ENCODE data around the gene IGSF21.

IGSF21 gene

GRCh38 chr1:18288722-18289121 is 181.1 kb downstream of the IGSF21 start:
- H2AFZ ChIP-seq (ENCODE audit: low read depth, low read length): no peak overlapping the region
- no peak overlapping the region for H3K4me2 ChIP-seq (ENCODE audit: low read length)
- H3K79me2 ChIP-seq (ENCODE audit: low read length): no peaks in the 10 kb centered on the region
- H3K9me3 ChIP-seq (ENCODE audit: insufficient read depth, low read length): no peaks in the 10 kb centered on the region
- H3K4me3 ChIP-seq (ENCODE audit: low read length): no peak overlapping the region
- H3K27me3 ChIP-seq (ENCODE audit: low read depth, low read length): peaks cover 5% of the 10 kb centered on the region; the same call in 1 of the 2 replicates
- peaks cover 6% of the 10 kb centered on the region; the same call in 1 of the 2 replicates for H3K4me1 ChIP-seq (ENCODE audit: low read length)
- no peak overlapping the region for H3K27ac ChIP-seq (ENCODE audit: low read length)
- no peaks in the 10 kb centered on the region for H3K36me3 ChIP-seq (replicated peaks; ENCODE audit: low read depth, low read length)
- H3K9ac ChIP-seq (ENCODE audit: low read length): no peak overlapping the region
- no peak for TF ChIP-seq CTCF (IDR thresholded peaks at IDR 0.05; ENCODE audit: low read depth, low read length)
- TF ChIP-seq EZH2phosphoT487 (IDR thresholded peaks at IDR 0.05; ENCODE audit: low read depth): no peak
- no peaks in the 10 kb centered on the region for H4K20me1 ChIP-seq (ENCODE audit: insufficient read depth, low read length)

- Histone ChIP-seq H3K4me1 (ENCODE audit: low read length) (no peaks in the 10 kb centered on the region), H3K4me2 (ENCODE audit: low read length) (no peak overlapping the region), H3K27me3 (ENCODE audit: low read depth, low read length) (no peaks in the 10 kb centered on the region), H3K9me3 (ENCODE audit: insufficient read depth, low read length) (no peaks in the 10 kb centered on the region), H3K36me3 (replicated peaks; ENCODE audit: low read depth, low read length) (no peaks in the 10 kb centered on the region), H3K79me2 (ENCODE audit: low read length) (no peaks in the 10 kb centered on the region), H2AFZ (ENCODE audit: low read depth, low read length) (no peak overlapping the region), H4K20me1 (ENCODE audit: insufficient read depth, low read length) (no peaks in the 10 kb centered on the region), H3K4me3 (ENCODE audit: low read length) (no peak overlapping the region), H3K9ac (ENCODE audit: low read length) (no peak overlapping the region), H3K27ac (ENCODE audit: low read length) (no peak overlapping the region)
- TF ChIP-seq EZH2phosphoT487 (IDR thresholded peaks at IDR 0.05; ENCODE audit: low read depth): no peak
- TF ChIP-seq CTCF (IDR thresholded peaks at IDR 0.05; ENCODE audit: low read depth, low read length): no peak
These were observed 182.0 kb downstream of the IGSF21 start for GRCh38 chr1:18289597-18289996.

- Histone ChIP-seq H3K79me2 (ENCODE audit: low read length) (no peaks in the 10 kb centered on the region), H3K4me1 (ENCODE audit: low read length) (no peaks in the 10 kb centered on the region), H3K9ac (ENCODE audit: low read length) (no peak overlapping the region), H2AFZ (ENCODE audit: low read depth, low read length) (no peak overlapping the region), H3K4me3 (ENCODE audit: low read length) (no peak overlapping the region), H3K27ac (ENCODE audit: low read length) (no peak overlapping the region), H4K20me1 (ENCODE audit: insufficient read depth, low read length) (no peaks in the 10 kb centered on the region), H3K9me3 (ENCODE audit: insufficient read depth, low read length) (no peaks in the 10 kb centered on the region), H3K4me2 (ENCODE audit: low read length) (no peak overlapping the region), H3K27me3 (ENCODE audit: low read depth, low read length) (no peaks in the 10 kb centered on the region), H3K36me3 (replicated peaks; ENCODE audit: low read depth, low read length) (no peaks in the 10 kb centered on the region)
- TF ChIP-seq EZH2phosphoT487 (IDR thresholded peaks at IDR 0.05; ENCODE audit: low read depth) (no peak), CTCF (IDR thresholded peaks at IDR 0.05; ENCODE audit: low read depth, low read length) (no peak)
These were observed 183.3 kb downstream of the IGSF21 start for GRCh38 chr1:18290740-18291412.

- Histone ChIP-seq H3K4me1 (ENCODE audit: low read length) (no peaks in the 10 kb centered on the region), H3K27me3 (ENCODE audit: low read depth, low read length) (no peaks in the 10 kb centered on the region)
These were observed 184.9 kb downstream of the IGSF21 start for GRCh38 chr1:18292531-18292930.

More at GRCh38 chr1:18292531-18292930, 184.9 kb downstream of the IGSF21 start:
- Histone ChIP-seq H3K36me3 (replicated peaks; ENCODE audit: low read depth, low read length) (no peaks in the 10 kb centered on the region), H3K9me3 (ENCODE audit: insufficient read depth, low read length) (no peaks in the 10 kb centered on the region), H3K4me3 (ENCODE audit: low read length) (no peak overlapping the region), H3K4me2 (ENCODE audit: low read length) (no peak overlapping the region), H4K20me1 (ENCODE audit: insufficient read depth, low read length) (no peaks in the 10 kb centered on the region), H3K27ac (ENCODE audit: low read length) (no peak overlapping the region), H3K9ac (ENCODE audit: low read length) (no peak overlapping the region), H2AFZ (ENCODE audit: low read depth, low read length) (no peak overlapping the region), H3K79me2 (ENCODE audit: low read length) (no peaks in the 10 kb centered on the region)
- no peak for TF ChIP-seq CTCF (IDR thresholded peaks at IDR 0.05; ENCODE audit: low read depth, low read length)
- TF ChIP-seq EZH2phosphoT487 (IDR thresholded peaks at IDR 0.05; ENCODE audit: low read depth): no peak

All from OCI-LY3 (cell line).